Aorta (tissue), 5 donors: ENCODE measurements around the gene MAP2K2. TPM values are rescaled to one million over a fixed set of nuclear protein-coding genes. Genes with fewer than 3 reads are reported as not detected.
"Not testable (repeated sequence)": the region's sequence is repeated elsewhere in the genome, so short reads cannot be mapped to it uniquely, and the experiment has no call there.

ENCODE experiments used
- ATAC-seq: fragments of 200-7000 bp; cut with Tn5 transposase; one replicate; pipeline ENCODE4 v1.9.1; 2022; ENCODE audit warnings: moderate library complexity; ENCODE audit not compliant: low FRiP score
- DNase-seq, 2 donors: peaks; one replicate each; pipeline ENCODE4 v3.0.0-alpha.2; 2020
- H3K27ac ChIP-seq, 2 donors: one replicate each; pipeline ENCODE4 v1.5.1; 2013; ENCODE audit warnings: low read length in 2 of 2, mild to moderate bottlenecking in 2 of 2, moderate library complexity in 2 of 2, control low read depth in 1 of 2, inconsistent platforms in 1 of 2, low read depth in 1 of 2
- H3K27me3 ChIP-seq, 2 donors: one replicate each; pipeline ENCODE4 v1.6.1; 2013; ENCODE audit warnings: control low read depth in 1 of 2, low read length in 1 of 2, mild to moderate bottlenecking in 1 of 2, moderate library complexity in 1 of 2; ENCODE audit not compliant: insufficient read depth in 2 of 2, control insufficient read depth in 1 of 2
- H3K36me3 ChIP-seq, 2 donors: one replicate each; pipeline ENCODE4 v1.6.1; 2013; ENCODE audit warnings: control low read depth in 1 of 2, low read length in 1 of 2, mild to moderate bottlenecking in 1 of 2; ENCODE audit not compliant: insufficient read depth in 2 of 2, control insufficient read depth in 1 of 2
- H3K4me1 ChIP-seq, 2 donors: one replicate each; pipeline ENCODE4 v1.6.1; 2013; ENCODE audit warnings: low read length in 2 of 2, control low read depth in 1 of 2, mild to moderate bottlenecking in 1 of 2, moderate library complexity in 1 of 2; ENCODE audit not compliant: insufficient read depth in 2 of 2, control insufficient read depth in 1 of 2
- H3K4me3 ChIP-seq, 2 donors: one replicate each; pipeline ENCODE4 v1.5.1; 2013; ENCODE audit warnings: low read length in 2 of 2, control low read depth in 1 of 2, mild to moderate bottlenecking in 1 of 2
- H3K9me3 ChIP-seq: one replicate; pipeline ENCODE4 v1.6.1; 2013; ENCODE audit warnings: mild to moderate bottlenecking, low read length; ENCODE audit not compliant: control insufficient read depth
- WGBS, 2 donors: extraction: QIAGEN DNeasy Blood & Tissue Kit; methylation state at CpG; one replicate each; pipeline ENCODE4 v1.1.7; 2013; 5-methylcytosine and 5-hydroxymethylcytosine counted together
- intact Hi-C, 2 donors: fragments of 100-400 bp; cut with DNase I; formaldehyde crosslinking; loops; one replicate each; pipeline versions ENCODE4 v1.14.2 to v1.15.0; 2022
- polyA plus RNA-seq, 2 donors: library from polyadenylated mRNA; stranded (reverse); fragments of 200-250 nt; gene quantifications; one replicate each; pipeline ENCODE4 v1.2.3, GENCODE V29; 2013
- total RNA-seq, 2 donors: library from RNA; stranded (reverse); fragmentation: NEBNext Ultra II Directional; extraction: Animal tissue kit (Norgen Biotek cat#: 25700); gene quantifications; one replicate each; pipeline ENCODE4 v1.2.1, GENCODE V29; 2021
- donor health status: healthy with polysubstance abuse.
- donor health status: Bipolar disorder and iron deficiency.
- donor health status: DM: no; HTN: no; CAD: no.
- donor health status: DM: no; HTN: no; CAD: no.
- donor health status: DM: yes; HTN: yes; CAD: no.

Gene MAP2K2
- total and polyA plus RNA-seq, 4 donors = 80.8 to 230 (median 90.1) TPM

- WGBS, 2 donors = 88 to 89% methylated on average over 8 of the region's 8 CpGs
- no peaks in the 10 kb centered on the region for H3K9me3 ChIP-seq
- DNase-seq (no peak), ATAC-seq (no peak)
- H3K36me3 ChIP-seq = no peaks in the 10 kb centered on the region
- H3K27ac ChIP-seq = no peak overlapping the region
- H3K4me3 ChIP-seq = no peak overlapping the region
- intact Hi-C loops = no loop called here
- H3K27me3 ChIP-seq = no peaks in the 10 kb centered on the region
- no peaks in the 10 kb centered on the region for H3K4me1 ChIP-seq
Measured at GRCh38 chr19:4136680-4137088, 12.8 kb upstream of the MAP2K2 start.

DNA sequence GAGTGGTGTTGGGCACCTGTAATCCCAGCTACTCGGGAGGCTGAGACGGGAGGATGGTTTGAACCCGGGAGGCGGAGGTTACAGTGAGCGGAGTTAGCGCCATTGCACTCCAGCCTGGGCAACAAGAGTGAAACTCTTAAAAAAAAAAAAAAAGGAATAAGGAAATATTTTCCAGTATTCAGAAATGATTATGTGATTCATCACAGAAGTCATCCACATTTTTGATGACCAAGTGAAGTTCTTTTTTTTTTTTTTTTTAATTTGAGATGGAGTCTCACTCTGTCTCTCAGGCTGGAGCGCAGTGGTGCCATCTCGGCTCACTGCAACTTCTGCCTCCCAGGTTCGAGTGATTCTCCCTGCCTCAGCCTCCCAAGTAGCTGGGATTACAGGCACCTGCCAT is 11.5 kb upstream of the MAP2K2 start:
- H3K4me3 ChIP-seq, ATAC-seq, H3K4me1 ChIP-seq, DNase-seq, H3K27ac ChIP-seq, intact Hi-C loops, H3K36me3 ChIP-seq, H3K27me3 ChIP-seq, H3K9me3 ChIP-seq: not testable (repeated sequence)
- 90 to 94% methylated on average over 9 of the region's 9 CpGs for WGBS, 2 donors

DNA sequence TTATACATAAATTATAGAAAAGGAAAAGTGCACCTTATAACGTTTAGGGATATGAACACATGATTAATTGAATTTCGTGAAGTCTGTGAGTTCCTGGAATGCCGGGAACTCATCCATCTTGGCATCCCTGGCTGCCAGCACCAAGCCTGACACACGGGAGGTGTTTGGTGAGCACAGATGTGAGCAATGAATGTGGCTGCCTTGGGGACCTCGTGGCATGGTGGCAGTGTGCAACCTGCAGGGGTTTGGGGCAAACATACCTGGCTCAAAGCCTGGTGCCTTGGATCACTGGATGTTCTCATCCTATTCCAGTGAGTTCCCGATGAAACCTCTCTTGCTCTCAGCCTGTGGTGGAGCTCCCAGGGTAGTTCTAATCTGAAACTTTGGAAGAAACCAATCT is 10.4 kb upstream of the MAP2K2 start:
- H3K9me3 ChIP-seq = no peaks in the 10 kb centered on the region
- no peaks in the 10 kb centered on the region for H3K27me3 ChIP-seq
- WGBS, 2 donors = 9 to 19% methylated on average over 6 of the region's 6 CpGs
- H3K4me3 ChIP-seq = no peak overlapping the region
- no peaks in the 10 kb centered on the region for H3K4me1 ChIP-seq
- H3K27ac ChIP-seq = no peak overlapping the region
- no peaks in the 10 kb centered on the region for H3K36me3 ChIP-seq
- no peak for DNase-seq
- no peak for ATAC-seq
- intact Hi-C loops = no loop called here

DNA sequence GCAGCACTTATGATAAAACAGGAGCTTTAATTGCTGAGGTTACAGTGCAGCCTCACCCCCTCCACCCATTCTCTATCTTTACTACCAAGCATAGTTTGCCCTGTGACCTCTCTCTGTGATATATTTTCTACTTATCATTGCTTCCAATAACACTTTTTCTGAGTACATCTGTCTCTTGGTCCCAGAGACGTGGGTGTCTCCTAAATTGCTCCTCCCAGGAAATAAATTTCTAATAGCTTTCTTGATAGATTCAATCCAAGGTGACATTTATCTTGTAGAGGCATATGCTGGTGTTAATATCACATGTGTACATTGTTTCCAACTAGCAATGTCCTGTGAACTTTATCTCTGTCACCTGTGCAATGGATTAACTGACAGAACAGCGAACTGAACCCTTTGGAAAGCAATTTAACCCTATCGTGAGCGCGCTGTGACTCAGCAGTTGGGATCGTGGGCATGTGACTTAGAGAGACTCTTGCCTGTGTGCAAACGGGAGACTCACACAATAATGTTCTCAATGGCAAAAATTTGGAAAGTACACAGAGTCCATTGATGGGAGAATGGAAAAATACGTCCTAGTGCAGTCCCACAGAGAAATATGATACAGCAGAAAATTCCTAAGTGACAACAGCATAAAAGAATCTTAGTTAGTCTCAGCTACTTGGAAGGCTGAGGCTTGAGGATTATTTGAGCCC is 7.0 kb upstream of the MAP2K2 start:
- Histone ChIP-seq H3K27me3 (no peaks in the 10 kb centered on the region), H3K27ac (no peak overlapping the region), H3K4me1 (no peaks in the 10 kb centered on the region), H3K4me3 (no peak overlapping the region), H3K36me3 (no peaks in the 10 kb centered on the region), H3K9me3 (no peaks in the 10 kb centered on the region)
- ATAC-seq (no peak), DNase-seq (no peak)
- WGBS, 2 donors = 35 to 38% methylated on average over 8 of the region's 8 CpGs
- intact Hi-C loops = no loop called here

DNA sequence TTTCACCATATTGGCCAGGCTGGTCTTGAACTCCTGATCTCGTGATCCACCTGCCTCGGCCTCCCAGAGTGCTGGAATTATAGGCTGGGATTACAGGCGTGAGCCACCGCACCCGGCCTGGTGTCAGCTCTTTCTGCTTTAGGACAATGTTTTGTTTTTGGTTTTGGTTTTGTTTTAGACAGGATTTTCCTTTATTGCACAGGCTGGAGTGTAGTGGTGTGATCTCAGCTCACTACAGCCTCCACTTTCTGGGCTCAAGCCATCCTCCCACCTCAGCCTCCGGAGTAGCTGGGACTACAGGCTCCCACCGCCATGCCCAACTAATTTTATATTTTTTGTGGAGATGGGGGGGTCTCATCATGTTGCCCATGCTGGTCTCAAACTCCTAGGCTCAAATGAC is 5.1 kb upstream of the MAP2K2 start:
- DNase-seq, H3K9me3 ChIP-seq, H3K27me3 ChIP-seq, H3K4me1 ChIP-seq, H3K36me3 ChIP-seq, ATAC-seq, H3K4me3 ChIP-seq, H3K27ac ChIP-seq, intact Hi-C loops: not testable (repeated sequence)
- 86 to 90% methylated on average over 7 of the region's 7 CpGs for WGBS, 2 donors

GRCh38 chr19:4127322-4127721 is 3.4 kb upstream of the MAP2K2 start:
- H3K4me3 ChIP-seq, H3K27ac ChIP-seq, H3K36me3 ChIP-seq, DNase-seq, ATAC-seq, intact Hi-C loops, H3K9me3 ChIP-seq, H3K27me3 ChIP-seq, H3K4me1 ChIP-seq: not testable (repeated sequence)
- WGBS, 2 donors = 84 to 86% methylated on average over 4 of the region's 4 CpGs

GRCh38 chr19:4124638-4125037 is 716 bp upstream of the MAP2K2 start:
- H3K4me3 ChIP-seq = no peak overlapping the region
- H3K27me3 ChIP-seq = no peaks in the 10 kb centered on the region
- no peaks in the 10 kb centered on the region for H3K9me3 ChIP-seq
- WGBS, 2 donors = 31 to 33% methylated on average over 8 of the region's 8 CpGs
- intact Hi-C loops = loop anchor here in 1 of 2 donors (5.0 kb wide), 1 partner anchor 57 kb away; the partner anchor contains the start of gene ZBTB7A
- no peaks in the 10 kb centered on the region for H3K4me1 ChIP-seq
- H3K27ac ChIP-seq = no peak overlapping the region
- ATAC-seq (no peak), DNase-seq (no peak)
- no peaks in the 10 kb centered on the region for H3K36me3 ChIP-seq

DNA sequence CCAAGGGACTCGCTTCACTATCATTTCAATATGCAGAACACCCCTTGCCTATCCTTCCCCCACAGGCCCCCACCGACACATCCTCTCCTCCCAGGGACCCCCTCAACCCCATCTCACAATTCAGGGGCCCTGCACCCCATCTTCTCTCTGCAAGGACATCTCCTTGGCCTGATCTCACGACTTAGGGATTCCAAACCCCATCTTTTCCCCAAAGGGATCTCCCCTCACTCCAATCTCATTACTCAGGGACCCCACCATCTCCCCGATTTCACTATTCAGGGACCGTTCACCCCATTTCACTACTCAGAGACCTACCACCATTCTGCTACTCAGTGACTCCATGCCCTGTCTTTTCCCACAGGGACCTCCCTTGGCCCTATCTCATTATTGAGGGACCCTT is 1.4 kb downstream of the MAP2K2 start:
- ATAC-seq = no peak

GRCh38 chr19:4121815-4122214 is 2.1 kb downstream of the MAP2K2 start:
- Histone ChIP-seq H3K27ac (no peak overlapping the region), H3K4me3 (no peak overlapping the region), H3K27me3 (no peaks in the 10 kb centered on the region), H3K4me1 (no peaks in the 10 kb centered on the region), H3K9me3 (no peaks in the 10 kb centered on the region), H3K36me3 (no peaks in the 10 kb centered on the region)
- intact Hi-C loops = loop anchor here in 1 of 2 donors (5.0 kb wide), 1 partner anchor 55 kb away; the partner anchor contains the start of gene ZBTB7A
- 95 to 98% methylated on average over 4 of the region's 4 CpGs for WGBS, 2 donors
- ATAC-seq (no peak), DNase-seq (no peak)

More for the DNA sequence above, 1.4 kb downstream of the MAP2K2 start:
- no peak for DNase-seq
- H3K4me1 ChIP-seq = no peaks in the 10 kb centered on the region
- intact Hi-C loops = loop anchor here in 1 of 2 donors (5.0 kb wide), 1 partner anchor 55 kb away; the partner anchor contains the start of gene ZBTB7A
- no peak overlapping the region for H3K27ac ChIP-seq
- 73 to 75% methylated on average over 5 of the region's 5 CpGs for WGBS, 2 donors
- no peaks in the 10 kb centered on the region for H3K9me3 ChIP-seq
- no peaks in the 10 kb centered on the region for H3K36me3 ChIP-seq
- H3K4me3 ChIP-seq = no peak overlapping the region
- H3K27me3 ChIP-seq = no peaks in the 10 kb centered on the region
